CMK (cell line): Measurements from ENCODE around the gene SOX12.
A peak's percentile ranks its signal among the peaks of the same experiment; 100 is the strongest.

Experiments used
- DNase-seq: peaks from one replicate; pipeline ENCODE4 v3.0.0-alpha.2; 2010; ENCODE audit warnings: low read depth

SOX12 gene

DNA sequence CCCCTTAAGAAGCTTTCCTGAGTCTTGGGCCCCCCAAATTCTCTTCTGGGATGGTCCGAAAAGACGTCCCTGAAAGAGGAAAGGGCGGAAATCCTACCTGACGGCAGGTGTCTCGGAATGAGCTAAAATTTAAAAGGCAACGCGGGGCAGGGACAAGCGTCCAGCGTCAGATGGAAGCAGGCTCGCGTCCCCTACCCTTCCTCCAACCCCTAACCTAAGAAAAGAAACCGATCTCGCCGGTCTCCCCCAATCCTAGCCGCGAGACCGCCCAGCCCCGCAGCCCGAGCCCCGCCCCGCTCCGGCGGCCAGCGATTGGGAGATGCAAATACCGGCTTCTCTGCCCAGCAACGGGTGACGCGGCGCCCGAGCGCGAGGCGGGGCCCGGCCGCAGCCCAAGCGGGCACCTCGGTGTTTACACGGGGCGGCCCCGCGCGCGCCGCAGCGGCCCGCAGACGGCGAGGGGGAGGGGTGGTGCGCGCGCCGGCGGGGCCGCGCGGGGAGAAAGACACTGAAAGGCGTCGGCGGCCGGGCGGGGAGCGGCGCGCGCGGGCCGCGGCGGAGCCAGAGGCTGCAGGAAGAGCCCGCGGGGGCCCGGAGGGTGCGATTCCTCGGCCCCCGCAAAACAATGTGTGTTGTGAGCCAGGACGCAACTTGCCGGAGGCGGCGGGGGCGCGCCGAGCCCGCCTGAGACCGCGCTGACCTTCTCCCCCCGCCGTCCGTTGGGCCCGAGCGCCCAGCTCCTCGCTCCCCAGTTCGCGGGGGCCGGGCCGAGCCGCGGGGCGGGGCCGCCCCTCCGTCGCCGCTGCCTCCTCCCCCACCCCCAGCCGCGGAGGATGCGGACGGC is at the start of gene SOX12:
Gene SOX12 (plus strand): TSS at position 508 of the 844 bp plus-strand sequence. CDS start 373 bp downstream, outside the sequence.
- peak; percentile 87 for DNase-seq

DNA sequence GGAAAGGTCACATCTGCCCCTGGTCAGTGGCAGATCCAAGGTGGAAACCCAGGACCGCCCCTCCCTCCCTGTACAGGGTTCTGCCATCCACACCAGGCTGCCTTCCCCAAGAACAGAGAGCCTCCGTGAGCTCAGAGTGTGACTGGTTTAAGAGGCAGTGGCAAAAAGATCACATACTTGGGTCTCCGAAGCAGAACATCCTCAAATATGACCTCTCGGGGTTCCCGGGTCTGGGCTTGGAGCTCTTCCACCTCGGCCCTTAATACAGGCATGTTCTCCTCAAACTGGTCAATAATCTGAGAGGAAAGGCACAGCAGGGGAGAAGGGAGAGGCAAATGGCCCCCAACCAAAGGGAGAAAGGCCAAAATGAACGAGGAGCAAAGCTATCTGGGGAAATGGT is 49.6 kb upstream of the SOX12 start:
- no peak for DNase-seq

- no peak for DNase-seq
Observed at GRCh38 chr20:276620-277495, 48.5 kb upstream of the SOX12 start.

DNA sequence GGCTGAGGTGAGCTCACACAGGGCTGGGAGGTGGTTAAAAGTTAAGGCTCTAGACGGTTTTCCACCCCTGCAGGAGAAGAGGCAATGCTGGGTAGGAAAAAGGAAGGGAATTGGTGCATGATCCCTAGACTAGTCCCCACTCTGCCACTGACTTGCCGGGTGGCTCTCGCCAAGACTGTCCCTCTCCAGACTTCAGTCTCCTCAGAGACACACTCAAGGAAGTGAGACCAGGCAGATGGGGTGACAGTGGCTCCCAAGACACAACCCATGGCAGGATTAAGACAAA is 47.9 kb upstream of the SOX12 start:
- no peak for DNase-seq

GRCh38 chr20:278181-278580 is 47.2 kb upstream of the SOX12 start:
- no peak for DNase-seq

- no peak for DNase-seq
Observed at GRCh38 chr20:278607-279571, 46.5 kb upstream of the SOX12 start.

GRCh38 chr20:284172-284571 is 41.2 kb upstream of the SOX12 start:
- no peak for DNase-seq

DNA sequence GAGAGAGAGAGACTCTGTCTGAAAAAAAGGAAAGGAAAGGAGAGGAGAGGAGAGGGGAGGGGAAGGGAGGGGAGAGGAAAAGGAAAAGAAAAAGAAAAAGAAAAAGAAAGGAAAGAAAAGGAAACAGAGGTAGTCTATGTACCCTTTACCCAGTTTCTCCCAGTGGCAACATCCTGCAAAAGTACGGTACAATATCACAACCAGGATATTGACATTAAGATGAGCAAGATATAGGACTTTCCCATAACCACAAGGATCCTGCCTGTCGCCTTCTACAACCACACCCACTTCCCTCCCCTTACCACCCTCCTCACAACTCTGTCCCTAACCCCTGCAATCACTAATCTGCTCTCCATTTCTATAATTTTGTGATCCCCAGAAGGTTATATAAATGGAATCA is 38.8 kb upstream of the SOX12 start:
- no peak for DNase-seq

- DNase-seq = no peak
Observed at GRCh38 chr20:288956-289692, 36.2 kb upstream of the SOX12 start.

GRCh38 chr20:289693-290083 is 35.7 kb upstream of the SOX12 start:
- no peak for DNase-seq

- peak; percentile 88 for DNase-seq
Observed at GRCh38 chr20:290084-290831, 35.1 kb upstream of the SOX12 start, which contains the start of gene C20orf96. Gene C20orf96 (minus strand): TSS chr20:290750. CDS start chr20:290610, 140 bp downstream.

DNA sequence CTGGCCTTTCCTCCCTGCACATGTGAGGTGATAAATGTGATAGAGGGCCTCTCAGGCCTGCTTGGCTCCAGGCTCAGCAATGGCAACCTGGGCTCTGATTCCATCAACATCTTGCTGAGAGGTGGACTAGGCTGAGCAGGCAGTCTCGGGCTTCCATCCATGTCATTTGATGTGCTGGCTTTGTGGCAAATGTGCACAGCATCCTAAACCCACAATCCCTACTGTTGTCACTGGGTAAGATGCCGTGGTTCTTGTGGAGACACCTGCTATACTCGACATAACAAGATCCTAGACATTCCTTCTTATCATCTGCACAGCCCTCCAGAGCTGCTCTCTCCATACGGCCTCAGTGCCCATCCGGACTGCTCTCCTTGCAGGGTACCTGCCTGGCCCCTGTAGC is 30.8 kb upstream of the SOX12 start:
- DNase-seq = no peak

DNA sequence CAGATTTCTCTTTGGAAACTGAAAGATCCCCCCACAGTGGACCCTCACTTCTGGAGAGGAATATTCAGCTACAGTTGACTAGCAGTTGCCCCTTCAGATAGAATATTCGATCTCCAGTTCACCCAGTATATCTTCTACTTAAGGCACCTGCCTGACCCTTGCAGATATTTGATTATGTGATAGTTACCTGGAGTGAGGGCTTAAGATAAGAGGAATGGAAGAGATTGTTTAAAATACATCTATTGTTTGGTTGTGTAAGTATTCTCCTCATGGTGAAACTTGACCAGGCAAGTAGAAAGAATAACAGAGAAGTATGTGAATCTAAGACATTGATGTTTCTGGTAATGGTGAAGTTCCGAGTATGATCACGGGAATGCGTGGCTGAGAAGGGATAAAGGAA is 29.5 kb upstream of the SOX12 start:
- no peak for DNase-seq

DNA sequence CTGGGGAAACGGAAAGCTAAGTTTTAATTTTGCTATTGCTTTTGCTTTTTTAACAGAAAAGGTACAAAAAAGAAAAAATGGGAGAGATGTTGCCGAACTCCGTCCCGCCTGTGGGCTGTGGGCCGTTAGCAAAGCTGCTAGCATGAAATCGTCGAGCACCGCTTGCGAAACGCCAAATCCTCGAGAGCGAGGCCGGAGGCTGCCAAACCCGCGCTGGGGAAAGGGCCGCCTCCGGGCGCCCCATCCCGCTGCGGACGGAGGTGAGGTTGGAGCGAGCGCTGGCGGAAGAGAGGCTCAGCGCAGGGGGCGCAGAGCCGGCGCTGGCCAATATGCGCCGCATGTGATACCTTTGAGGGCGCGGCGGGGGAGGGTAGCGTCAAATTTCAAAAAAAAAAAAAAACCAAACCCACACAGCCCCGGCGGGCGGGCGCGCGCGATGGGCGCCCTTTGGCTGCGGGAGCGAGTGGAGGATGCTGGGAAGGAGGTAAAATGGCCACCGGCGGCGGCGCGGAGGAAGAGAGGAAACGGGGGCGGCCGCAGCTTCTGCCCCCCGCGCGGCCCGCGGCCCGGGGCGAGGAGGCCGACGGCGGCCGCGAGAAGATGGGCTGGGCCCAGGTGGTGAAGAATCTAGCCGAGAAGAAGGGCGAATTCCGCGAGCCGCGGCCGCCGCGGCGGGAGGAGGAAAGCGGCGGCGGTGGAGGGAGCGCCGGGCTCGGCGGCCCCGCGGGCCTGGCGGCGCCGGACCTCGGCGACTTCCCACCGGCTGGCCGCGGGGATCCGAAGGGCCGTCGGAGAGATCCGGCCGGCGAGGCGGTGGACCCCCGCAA is 28.0 kb upstream of the SOX12 start, which contains the start of gene ZCCHC3:
Gene ZCCHC3 (plus strand): TSS at position 473 of the 827 bp plus-strand sequence. CDS start 17 bp downstream, at position 490.
- peak; percentile 82 for DNase-seq

GRCh38 chr20:297925-298775 is 27.2 kb upstream of the SOX12 start:
- DNase-seq = peak; percentile 91

GRCh38 chr20:298776-299391 is 26.5 kb upstream of the SOX12 start:
- DNase-seq = no peak

DNA sequence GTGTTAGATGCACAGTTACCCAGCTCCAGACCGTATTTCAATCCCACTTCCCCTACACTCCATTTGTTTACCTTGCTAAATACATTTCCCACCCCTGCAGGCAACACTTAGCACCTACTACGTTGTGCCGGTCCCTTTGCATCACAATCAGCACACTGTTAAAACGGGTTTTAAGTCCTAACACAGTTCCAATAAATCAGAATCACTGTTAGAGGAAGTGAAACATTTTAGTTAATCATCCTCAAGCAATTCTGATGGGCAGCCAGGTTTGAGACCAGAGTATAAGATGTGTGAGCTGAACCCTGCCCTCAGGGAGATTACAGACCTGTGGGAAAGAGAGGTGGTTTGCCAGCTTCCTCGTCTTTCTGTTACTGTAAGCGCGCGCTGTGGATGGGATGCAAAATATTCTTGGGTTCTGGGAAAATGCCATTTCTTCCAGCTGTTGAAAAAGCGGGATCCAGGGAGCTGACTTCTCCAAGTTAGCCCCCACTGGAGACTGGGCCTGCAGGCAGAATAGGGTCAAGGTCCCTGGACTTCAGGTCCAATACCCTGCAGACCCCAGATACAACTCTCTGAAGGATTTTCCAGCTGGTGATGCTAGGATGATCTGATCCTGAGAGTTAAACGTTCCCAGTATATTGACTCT is 24.9 kb upstream of the SOX12 start:
- DNase-seq = no peak
